GM10266 (cell line): ENCODE results near the gene TNRC6B.

Source experiments
- DNase-seq: peaks from one replicate; pipeline ENCODE4 v3.0.0; 2012; ENCODE audit errors: extremely low spot score
- TF ChIP-seq, protein P1 (sequence below): IDR thresholded peaks from 2 replicates; pipeline ENCODE4 v1.5.1; 2012; ENCODE audit warnings: mild to moderate bottlenecking, low read depth; ENCODE audit not compliant: control insufficient read depth, insufficient read depth; ENCODE audit errors: missing control alignments

TNRC6B gene

DNA sequence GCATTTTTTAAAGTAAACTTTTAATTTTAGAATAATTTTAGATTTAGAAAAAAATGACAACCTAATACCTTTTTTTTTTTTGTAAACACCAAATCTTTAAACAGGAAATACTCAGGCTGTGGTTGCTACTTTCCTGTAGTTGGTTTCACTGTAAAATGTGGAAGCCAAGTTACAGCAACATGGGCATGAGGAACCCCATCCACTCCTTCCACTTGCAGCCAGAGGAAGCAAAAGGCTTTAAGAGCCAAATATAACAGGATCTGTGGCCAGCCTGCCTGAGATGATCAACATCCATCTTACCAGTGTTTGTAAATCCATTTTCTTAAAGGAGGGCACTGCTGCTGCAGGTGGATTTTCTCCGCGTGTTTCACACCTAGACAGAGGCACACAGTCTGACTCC, 66.2 kb downstream of the TNRC6B start:
- no peak for DNase-seq

DNA sequence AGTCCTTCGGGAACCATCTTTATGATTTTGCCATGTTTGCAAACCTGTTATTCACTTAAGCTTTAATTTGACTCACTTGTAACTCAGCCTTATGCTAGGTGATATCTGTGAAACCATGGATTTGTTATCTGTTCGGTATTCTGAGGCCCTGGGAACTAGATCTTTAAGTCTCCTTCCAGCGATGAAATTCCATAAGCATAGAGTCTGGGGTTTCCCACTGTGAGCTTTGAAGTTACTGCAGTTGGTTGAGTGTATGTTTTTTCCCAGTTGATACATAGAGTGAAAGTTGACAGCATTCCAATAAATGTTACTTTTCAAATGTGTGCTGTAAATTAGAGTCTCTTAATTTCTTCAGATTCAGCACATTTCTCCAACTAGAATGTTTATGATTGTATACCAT, 66.9 kb downstream of the TNRC6B start:
- TF ChIP-seq, protein P1, sequence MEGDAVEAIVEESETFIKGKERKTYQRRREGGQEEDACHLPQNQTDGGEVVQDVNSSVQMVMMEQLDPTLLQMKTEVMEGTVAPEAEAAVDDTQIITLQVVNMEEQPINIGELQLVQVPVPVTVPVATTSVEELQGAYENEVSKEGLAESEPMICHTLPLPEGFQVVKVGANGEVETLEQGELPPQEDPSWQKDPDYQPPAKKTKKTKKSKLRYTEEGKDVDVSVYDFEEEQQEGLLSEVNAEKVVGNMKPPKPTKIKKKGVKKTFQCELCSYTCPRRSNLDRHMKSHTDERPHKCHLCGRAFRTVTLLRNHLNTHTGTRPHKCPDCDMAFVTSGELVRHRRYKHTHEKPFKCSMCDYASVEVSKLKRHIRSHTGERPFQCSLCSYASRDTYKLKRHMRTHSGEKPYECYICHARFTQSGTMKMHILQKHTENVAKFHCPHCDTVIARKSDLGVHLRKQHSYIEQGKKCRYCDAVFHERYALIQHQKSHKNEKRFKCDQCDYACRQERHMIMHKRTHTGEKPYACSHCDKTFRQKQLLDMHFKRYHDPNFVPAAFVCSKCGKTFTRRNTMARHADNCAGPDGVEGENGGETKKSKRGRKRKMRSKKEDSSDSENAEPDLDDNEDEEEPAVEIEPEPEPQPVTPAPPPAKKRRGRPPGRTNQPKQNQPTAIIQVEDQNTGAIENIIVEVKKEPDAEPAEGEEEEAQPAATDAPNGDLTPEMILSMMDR, result no peak
- no peak for DNase-seq

More for the DNA sequence above, 66.2 kb downstream of the TNRC6B start:
- TF ChIP-seq, protein P1, result no peak

DNA sequence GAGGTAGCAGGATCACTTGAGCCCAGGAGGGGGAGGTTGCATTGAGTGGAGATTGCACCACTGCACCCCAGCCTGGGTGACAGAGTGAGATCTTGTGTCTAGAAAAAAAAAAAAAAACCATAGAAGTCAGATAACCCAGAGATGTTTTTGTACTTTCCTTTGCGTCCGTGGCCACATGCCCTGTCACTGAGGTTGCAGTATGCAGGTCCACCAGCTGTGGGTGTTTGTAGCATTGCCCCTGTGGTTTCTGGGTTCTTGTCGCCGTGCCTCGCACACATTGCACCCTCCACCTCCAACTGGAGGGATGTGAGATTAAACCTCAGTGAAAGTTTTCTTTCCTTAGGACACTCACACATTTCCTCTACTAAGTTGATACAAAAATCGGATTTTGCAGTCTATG, 70.3 kb downstream of the TNRC6B start:
- TF ChIP-seq, protein P1, result no peak
- DNase-seq, result no peak

DNA sequence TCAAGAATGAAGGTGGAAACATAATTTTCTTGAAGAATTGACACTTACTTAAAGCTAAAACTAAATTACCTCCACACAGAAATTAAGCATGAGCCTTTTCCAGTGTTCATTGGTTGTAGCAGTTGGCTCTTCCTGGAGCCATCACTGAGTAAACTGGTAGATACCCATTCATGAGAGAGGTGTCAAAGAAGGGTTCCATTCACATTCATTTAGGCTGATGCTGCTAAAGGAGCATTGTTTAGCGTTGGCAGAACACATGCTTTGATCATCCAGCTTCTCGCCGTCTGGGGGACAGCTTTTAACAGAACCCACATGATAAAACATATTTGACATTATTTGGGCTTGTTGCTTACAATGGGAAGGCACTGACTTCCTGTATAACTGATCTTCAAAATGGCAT, 71.6 kb downstream of the TNRC6B start:
- no peak for DNase-seq
- TF ChIP-seq, protein P1, result no peak

DNA sequence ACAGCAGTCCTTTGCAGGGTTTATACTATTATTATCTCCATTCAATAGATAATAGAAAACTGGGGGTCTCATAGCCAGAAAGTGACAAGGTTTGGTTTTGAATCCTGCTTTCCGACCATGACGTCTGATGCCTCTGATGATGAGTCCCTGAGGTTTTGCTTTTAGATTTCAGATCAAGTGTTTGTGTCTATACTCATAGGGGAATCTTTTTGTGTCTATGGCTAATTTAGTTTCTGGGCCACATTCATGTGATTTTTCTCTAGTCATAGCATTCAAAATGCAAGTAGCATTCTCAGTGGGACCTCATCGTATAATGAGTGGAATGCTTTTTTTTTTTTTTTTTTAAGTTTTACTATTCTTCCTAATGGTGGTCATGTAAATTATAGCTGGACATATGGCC, 72.9 kb downstream of the TNRC6B start:
- TF ChIP-seq, protein P1, result no peak
- peak; percentile 55 for DNase-seq

DNA sequence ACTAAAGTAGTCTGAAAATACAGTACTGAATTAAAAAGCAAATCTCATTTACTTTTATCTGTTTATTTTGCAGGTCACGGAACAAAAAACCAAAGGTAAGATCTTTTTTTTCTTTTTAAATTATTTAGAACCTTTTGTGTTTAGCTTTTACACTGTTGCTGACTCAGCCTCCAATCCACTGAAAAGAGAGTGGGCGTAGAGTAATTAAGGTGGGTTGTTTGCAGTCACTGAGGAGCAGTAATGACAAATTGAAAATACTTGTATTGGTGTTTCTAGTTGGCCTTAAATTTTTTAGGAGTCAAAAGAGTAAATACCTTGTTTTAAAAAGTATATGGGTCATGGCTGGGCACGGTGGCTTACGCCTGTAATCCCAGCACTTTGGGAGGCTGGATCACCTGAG, 73.4 kb downstream of the TNRC6B start:
- DNase-seq, result no peak
- TF ChIP-seq, protein P1, result no peak

DNA sequence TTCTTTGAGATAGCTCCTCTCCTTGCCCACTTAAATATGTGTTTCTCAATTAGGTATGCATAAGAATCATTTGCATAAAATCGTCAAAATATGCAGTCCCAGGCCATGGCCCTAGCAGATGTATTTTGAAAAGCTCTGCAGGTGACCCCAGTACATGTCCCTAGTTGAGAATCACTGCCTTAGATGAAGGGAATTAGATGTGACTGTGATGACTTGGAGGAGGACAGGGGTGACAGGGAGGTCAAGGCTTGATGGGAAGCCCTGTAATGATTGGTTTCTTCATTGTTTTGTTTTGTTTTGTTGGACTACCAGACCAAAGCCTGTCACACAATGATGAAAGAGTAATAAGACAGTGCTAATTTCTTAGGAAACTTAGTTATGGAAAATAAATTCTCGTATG, 74.4 kb downstream of the TNRC6B start:
- TF ChIP-seq, protein P1, result no peak
- DNase-seq, result no peak
